NCI-H128 (cell line): ENCODE results near the gene C10orf120.

Experiments used
- DNase-seq: peaks from one replicate; lab custom pipeline; 2025; ENCODE audit not compliant: unreplicated experiment; lab: John Stamatoyannopoulos, UW

C10orf120 gene

GRCh38 chr10:122699796-122700455 is at the start of gene C10orf120:
Gene C10orf120, minus strand, starts transcription at chr10:122699846. Its CDS starts 56 bp downstream, at chr10:122699790.
- DNase-seq = no peak

GRCh38 chr10:122748496-122748895 is 48.9 kb upstream of the C10orf120 start:
- DNase-seq = no peak

- no peak for DNase-seq
Measured at GRCh38 chr10:122746408-122746807, 46.8 kb upstream of the C10orf120 start.

GRCh38 chr10:122744257-122744656 is 44.6 kb upstream of the C10orf120 start:
- no peak for DNase-seq

- no peak for DNase-seq
Measured at GRCh38 chr10:122740640-122741039, 41.0 kb upstream of the C10orf120 start.

DNA sequence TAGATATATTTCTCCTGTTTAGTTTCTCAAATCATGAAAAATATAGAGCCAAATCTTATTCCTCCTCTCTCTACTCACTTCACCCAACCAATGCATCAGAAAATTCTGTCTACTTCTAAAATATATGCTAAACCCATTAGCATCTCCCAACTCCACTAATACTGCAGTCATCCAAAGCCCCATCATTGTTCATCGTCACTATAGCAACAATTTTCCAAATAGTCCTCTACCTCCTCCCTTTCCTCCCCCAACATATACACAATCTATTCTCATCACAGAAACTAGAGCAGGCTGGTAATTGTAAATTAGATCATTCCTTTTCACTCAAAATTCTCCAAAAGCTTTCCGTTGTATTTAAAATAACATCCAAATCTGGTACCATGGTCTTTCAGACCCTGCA is 38.4 kb upstream of the C10orf120 start:
- DNase-seq = no peak

GRCh38 chr10:122733931-122734665 is 34.5 kb upstream of the C10orf120 start:
- no peak for DNase-seq

DNA sequence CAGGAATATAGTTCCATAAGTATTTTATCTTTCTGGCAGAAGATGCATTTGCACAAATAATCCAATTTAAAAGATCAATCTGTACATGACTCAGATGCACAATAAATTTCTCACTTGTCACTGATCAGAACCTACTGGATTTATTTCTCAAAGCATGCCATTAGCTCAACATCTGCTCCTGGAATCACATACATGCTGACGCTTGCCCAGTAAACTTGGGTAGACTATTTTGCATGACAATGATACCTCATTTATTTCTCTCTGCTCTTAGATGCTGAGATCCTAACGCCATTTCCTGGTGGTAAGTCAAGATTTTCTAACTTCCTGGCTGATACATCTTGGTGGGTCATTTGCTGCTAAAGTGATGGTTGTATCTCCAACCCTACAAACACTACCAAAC is 33.8 kb upstream of the C10orf120 start:
- no peak for DNase-seq

GRCh38 chr10:122730238-122730637 is 30.6 kb upstream of the C10orf120 start:
- no peak for DNase-seq

DNA sequence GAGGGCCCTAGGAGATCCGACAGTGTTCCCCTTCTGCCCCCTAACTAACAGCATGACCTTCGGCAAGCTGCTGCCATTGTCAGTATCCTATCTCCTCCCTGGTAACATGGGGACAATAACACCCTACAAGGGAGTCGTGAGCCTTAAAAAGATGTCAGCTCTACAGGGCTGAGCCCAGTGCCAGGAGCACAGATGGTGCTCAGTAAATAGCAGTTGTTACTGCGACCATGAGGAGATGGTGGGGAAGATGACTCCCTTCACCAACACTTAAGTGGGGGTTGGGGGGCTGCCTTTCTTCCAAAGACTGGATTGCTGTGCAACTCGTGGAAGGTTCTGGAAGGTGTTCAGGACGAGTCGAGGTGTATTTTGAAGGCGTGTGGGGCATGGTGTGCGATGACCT is 29.5 kb upstream of the C10orf120 start:
- no peak for DNase-seq

- DNase-seq = no peak
Measured at GRCh38 chr10:122727426-122727825, 27.8 kb upstream of the C10orf120 start.

DNA sequence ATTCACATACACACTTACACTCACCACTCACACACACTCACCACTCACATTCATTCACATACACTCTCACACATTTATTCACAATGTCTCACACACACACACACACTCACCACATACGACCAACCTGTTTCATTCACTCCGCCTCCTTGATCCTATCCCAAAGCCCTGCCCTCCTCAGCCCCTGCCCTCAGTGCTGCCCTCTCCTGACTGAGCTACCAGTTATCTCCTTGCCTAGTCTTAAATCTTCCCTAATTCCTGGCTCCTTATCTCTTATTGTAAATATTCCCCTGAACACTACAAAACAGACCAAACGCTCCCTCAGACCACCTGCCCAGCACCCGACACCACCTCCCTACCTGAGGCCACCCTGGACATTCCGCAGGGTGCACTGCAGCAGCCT is 26.1 kb upstream of the C10orf120 start:
- DNase-seq = no peak

DNA sequence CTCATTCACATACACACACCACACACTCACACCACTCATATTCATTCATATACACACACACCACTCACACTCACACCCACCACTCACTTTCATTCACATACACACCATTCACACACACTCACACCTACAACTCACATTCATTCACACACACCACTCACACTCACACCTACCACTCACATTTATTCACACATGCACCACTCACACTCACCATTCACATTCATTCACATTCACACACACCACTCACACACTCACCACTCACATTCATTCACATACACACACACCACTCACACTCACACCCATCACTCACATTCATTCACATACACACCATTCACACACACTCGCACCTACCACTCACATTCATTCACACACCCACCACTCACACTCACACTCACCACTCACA is 25.4 kb upstream of the C10orf120 start:
- DNase-seq = no peak

DNA sequence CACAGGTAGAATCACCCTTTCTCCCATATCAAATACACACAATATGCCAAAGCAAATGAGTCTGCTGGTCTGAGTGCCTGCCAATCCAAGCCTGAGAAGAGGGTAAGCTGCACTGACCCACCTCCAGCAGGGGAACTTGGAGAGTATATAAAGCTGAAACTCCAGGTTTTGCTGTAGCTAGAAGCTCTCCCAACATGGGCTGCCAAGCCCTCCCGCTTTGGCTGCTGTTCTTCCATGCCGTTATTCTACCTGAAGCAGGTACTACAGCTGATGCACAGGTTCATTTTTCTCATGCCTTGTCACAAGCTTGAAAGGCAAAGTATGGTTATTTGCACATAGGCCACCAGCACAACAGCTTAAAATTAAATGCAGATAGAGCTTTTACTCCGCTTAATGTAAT is 21.5 kb upstream of the C10orf120 start:
- DNase-seq = no peak

- no peak for DNase-seq
Measured at GRCh38 chr10:122716025-122716424, 16.4 kb upstream of the C10orf120 start.

DNA sequence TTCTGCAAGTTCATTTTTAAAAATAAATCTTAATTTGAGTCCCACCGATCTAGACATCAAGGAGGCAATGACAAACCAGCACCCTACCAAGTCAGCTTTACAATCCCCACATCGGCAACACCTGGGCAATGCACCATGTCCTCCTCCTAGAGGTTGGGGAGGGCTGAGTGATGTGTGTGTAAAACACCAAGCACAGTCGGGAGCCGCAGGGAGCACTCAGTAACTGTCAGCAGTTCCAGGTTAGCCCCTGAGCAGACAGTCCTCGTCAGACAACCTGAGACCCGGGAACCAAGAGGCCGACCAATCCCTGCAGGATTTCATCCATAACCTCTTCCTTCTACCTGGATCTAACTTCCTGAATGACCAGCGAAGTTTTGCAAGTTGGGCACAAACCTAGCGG is 15.9 kb upstream of the C10orf120 start:
- DNase-seq = no peak

GRCh38 chr10:122713091-122713885 is 13.6 kb upstream of the C10orf120 start:
- DNase-seq = no peak

DNA sequence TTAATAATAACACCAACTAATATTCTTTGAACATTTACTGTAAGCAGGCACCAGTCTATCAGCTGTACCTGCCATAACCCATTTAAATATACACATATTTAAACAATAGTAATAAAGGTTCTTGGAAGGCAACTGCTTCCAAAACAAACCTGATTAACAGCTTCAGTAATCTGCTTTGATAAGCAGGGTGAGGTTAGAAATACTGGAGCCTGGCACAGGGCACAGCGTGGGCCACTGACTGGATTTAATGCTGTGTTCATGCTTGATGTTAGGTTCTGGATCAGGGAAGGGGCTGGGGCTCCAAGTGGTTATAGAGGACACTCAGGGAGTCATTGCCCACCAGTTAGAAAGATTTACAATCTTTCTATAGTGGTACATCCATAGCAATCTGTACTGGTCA is 10.9 kb upstream of the C10orf120 start:
- DNase-seq = no peak

- DNase-seq = no peak
Measured at GRCh38 chr10:122709971-122710370, 10.3 kb upstream of the C10orf120 start.

DNA sequence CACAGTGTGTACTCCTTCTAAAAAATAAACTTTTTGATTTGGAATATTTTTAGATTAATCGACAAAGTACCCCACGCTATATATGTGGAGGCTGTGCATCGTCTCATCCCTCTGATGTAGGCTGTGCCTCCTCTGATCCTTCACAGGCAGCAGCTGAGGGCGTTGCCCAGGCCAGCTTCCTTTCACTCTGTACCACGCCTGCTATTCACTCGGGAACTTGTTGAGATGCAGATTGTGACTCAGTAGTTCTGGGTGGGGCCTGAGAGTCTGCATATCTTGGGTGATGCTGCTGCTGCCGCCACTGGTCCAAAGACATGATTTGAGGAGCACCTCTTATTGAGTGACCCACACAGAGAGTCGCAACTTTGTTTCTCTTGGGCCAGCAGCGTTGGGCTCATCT is 7.9 kb upstream of the C10orf120 start:
- DNase-seq = no peak

DNA sequence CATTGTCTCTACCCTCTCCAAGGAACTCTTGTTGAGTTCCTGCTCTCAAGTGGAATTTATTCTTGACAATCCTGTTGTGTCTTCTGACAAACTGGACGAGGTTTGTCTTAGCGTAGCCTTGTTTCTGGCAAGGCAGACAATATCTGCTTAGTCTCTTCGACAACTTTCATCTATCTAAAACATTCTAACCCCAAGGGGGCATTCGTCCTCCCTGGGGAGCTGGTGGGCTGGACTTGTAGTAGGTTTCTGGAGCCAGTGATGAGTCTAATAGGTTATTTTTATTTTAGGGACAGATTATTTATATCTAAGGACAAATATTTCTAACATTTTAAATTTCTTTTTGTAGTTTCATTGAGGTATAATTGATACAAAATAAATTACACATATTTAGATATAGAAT is 7.3 kb upstream of the C10orf120 start:
- no peak for DNase-seq

DNA sequence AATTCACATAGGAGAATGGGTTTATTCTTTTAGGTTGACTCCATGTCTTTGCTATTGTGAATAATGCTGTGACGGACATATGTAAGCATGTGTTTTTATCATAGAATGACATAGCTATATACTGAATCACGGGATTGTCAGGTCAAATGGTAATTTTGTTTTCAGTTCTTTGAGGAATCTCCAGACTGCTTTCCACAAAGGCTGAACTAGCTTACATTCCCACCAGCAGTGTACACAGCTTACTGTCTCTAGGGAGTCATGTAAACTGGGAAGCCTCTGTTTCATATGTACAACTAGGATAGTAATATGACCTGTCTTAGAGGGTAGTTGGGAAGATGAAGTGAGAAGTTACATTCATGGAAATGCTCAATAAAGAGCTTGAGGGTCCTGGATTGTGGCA is 6.8 kb upstream of the C10orf120 start:
- DNase-seq = no peak
